Neural progenitor cell (in vitro differentiated cells): ENCODE measurements around the gene CCDC6. TPM values are rescaled to one million over a fixed set of nuclear protein-coding genes. Genes with fewer than 3 reads are reported as not detected.

Experiments used
- DNase-seq: peaks from one replicate; pipeline ENCODE4 v3.0.0-alpha.2; 2016; ENCODE audit warnings: low spot score
- H2AFZ ChIP-seq: fragments of 200-600 bp; sonication (generic); replicated peaks from 2 replicates; pipeline ENCODE4 v1.6.1; 2016; ENCODE audit warnings: antibody characterized with exemption
- H3F3A ChIP-seq: fragments of 200-600 bp; sonication (generic); 2 replicates; pipeline ENCODE4 v1.6.1; 2016; ENCODE audit warnings: antibody characterized with exemption, low read depth
- H3K27ac ChIP-seq: fragments of 200-600 bp; sonication (generic); 2 replicates; pipeline ENCODE4 v1.5.1; 2016; ENCODE audit warnings: mild to moderate bottlenecking
- H3K27me3 ChIP-seq: fragments of 200-600 bp; sonication (generic); 2 replicates; pipeline ENCODE4 v1.6.1; 2016; ENCODE audit warnings: mild to moderate bottlenecking, moderate library complexity
- H3K36me3 ChIP-seq: fragments of 200-600 bp; sonication (generic); 2 replicates; pipeline ENCODE4 v1.5.1; 2016
- H3K4me1 ChIP-seq: fragments of 200-600 bp; sonication (generic); 2 replicates; pipeline ENCODE4 v1.6.1; 2016; ENCODE audit warnings: mixed run types
- H3K4me2 ChIP-seq: fragments of 200-600 bp; sonication (generic); 2 replicates; pipeline ENCODE4 v1.6.1; 2016
- H3K4me3 ChIP-seq: fragments of 200-600 bp; sonication (generic); 2 replicates; pipeline ENCODE4 v1.5.1; 2016
- H3K79me2 ChIP-seq: fragments of 200-600 bp; sonication (generic); 2 replicates; pipeline ENCODE4 v1.6.1; 2016; ENCODE audit warnings: low read depth
- H3K9ac ChIP-seq: fragments of 200-600 bp; sonication (generic); 2 replicates; pipeline ENCODE4 v1.6.1; 2016
- H3K9me3 ChIP-seq: fragments of 200-600 bp; sonication (generic); 2 replicates; pipeline ENCODE4 v1.5.1; 2016; ENCODE audit warnings: low read depth
- H4K20me1 ChIP-seq: fragments of 200-600 bp; sonication (generic); 2 replicates; pipeline ENCODE4 v1.6.1; 2016; ENCODE audit warnings: low read depth
- H3K27ac Mint-ChIP-seq: 3 replicates; pipeline ENCODE4 v1.8.0; 2021; ENCODE audit warnings: mixed read lengths
- H3K27me3 Mint-ChIP-seq: 2 replicates; pipeline ENCODE4 v1.8.0; 2022; ENCODE audit warnings: low read depth, mild to moderate bottlenecking, inconsistent platforms, moderate library complexity, mixed read lengths; ENCODE audit not compliant: insufficient read depth
- H3K36me3 Mint-ChIP-seq: 3 replicates; pipeline ENCODE4 v1.8.0; 2021; ENCODE audit warnings: mixed read lengths
- H3K4me1 Mint-ChIP-seq: 3 replicates; pipeline ENCODE4 v1.8.0; 2021; ENCODE audit warnings: mixed read lengths
- H3K4me3 Mint-ChIP-seq: 3 replicates; pipeline ENCODE4 v1.8.0; 2021; ENCODE audit warnings: mild to moderate bottlenecking, moderate library complexity, mixed read lengths
- H3K9me3 Mint-ChIP-seq: 3 replicates; pipeline ENCODE4 v1.8.0; 2020; ENCODE audit warnings: mixed read lengths
- CTCF ChIP-seq: fragments of 200-600 bp; sonication (generic); IDR thresholded peaks from 2 replicates; pipeline ENCODE4 v1.5.1; 2017; ENCODE audit warnings: antibody characterized with exemption, mild to moderate bottlenecking
- EZH2 ChIP-seq: fragments of 200-600 bp; sonication (generic); IDR thresholded peaks from 2 replicates; pipeline ENCODE4 v1.6.1; 2017; ENCODE audit warnings: antibody characterized with exemption, mild to moderate bottlenecking, moderate library complexity
- EZH2phosphoT487 ChIP-seq: fragments of 200-600 bp; sonication (generic); IDR thresholded peaks from 2 replicates; pipeline ENCODE4 v1.6.1; 2017; ENCODE audit warnings: antibody characterized with exemption
- total RNA-seq: library from RNA; depleted of rRNA; stranded (reverse); fragments of >200 nt; gene quantifications from 2 replicates; pipeline ENCODE4 v1.2.3, GENCODE V29; 2015; ENCODE audit warnings: low replicate concordance

Gene CCDC6
- total RNA-seq, 1 donor from 2014 or later: 29.4 TPM

DNA sequence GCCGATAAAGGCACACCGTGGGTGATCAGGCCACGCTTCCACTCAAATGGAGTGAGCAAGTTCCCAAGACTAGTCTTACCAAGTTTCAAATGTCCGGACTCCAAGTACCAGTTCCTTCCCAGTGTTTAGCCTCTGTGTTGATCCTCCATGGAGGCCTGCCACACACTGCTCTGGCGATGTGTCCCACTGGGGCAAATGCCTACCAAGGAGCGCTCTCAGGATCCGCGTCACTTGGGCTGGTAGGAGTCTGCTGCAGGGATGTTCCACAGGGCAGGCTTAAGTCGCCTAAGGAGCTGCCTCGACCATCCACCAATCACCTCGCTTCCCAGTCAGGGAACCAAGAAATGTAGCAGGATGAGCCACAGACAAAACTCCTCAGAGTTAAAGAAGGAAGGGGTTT, 135.7 kb downstream of the CCDC6 start:
- Histone ChIP-seq H2AFZ (no peak overlapping the region), H3F3A (no peaks in the 10 kb centered on the region), H3K4me1 (no peaks in the 10 kb centered on the region), H3K4me2 (no peak overlapping the region), H4K20me1 (no peaks in the 10 kb centered on the region), H3K79me2 (no peaks in the 10 kb centered on the region), H3K9me3 (peaks cover 2% of the 10 kb centered on the region), H3K27ac (no peak overlapping the region), H3K36me3 (no peaks in the 10 kb centered on the region), H3K27me3 (no peaks in the 10 kb centered on the region), H3K4me3 (no peak overlapping the region), H3K9ac (no peak overlapping the region)
- no peaks in the 10 kb centered on the region for H3K36me3 Mint-ChIP-seq
- H3K27me3 Mint-ChIP-seq: peaks cover 2% of the 10 kb centered on the region
- no peak overlapping the region for H3K4me3 Mint-ChIP-seq
- TF ChIP-seq CTCF (no peak), EZH2phosphoT487 (no peak), EZH2 (no peak)
- H3K9me3 Mint-ChIP-seq: peaks cover 22% of the 10 kb centered on the region
- no peak for DNase-seq
- no peak overlapping the region for H3K27ac Mint-ChIP-seq
- no peaks in the 10 kb centered on the region for H3K4me1 Mint-ChIP-seq

DNA sequence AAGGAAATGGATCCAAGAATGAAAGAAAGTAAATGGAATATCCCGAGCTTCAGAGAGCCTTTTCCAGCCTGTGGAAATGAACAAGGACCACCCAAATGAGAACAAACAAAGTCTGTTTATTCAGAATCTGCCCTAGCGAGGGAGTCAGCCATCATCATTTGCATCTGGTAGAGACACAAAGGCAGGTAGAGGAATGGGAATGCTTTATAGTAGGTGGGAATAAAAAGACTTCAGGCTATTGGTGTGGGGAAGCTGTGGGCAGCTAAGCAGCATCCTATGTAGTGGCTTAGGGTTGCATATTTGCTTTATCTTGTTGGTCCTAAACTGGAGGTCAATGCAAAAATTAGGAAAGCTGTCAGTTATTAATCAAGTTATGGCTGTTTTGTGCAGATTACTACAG, 143.9 kb downstream of the CCDC6 start:
- Mint-ChIP-seq H3K4me1 (no peaks in the 10 kb centered on the region), H3K27me3 (peaks cover 2% of the 10 kb centered on the region), H3K27ac (no peak overlapping the region), H3K4me3 (no peak overlapping the region), H3K36me3 (no peaks in the 10 kb centered on the region), H3K9me3 (no peaks in the 10 kb centered on the region)
- Histone ChIP-seq H3F3A (no peaks in the 10 kb centered on the region), H3K27ac (no peak overlapping the region), H3K79me2 (no peaks in the 10 kb centered on the region), H3K36me3 (no peaks in the 10 kb centered on the region), H3K9ac (no peak overlapping the region), H2AFZ (no peak overlapping the region), H3K27me3 (no peaks in the 10 kb centered on the region), H3K4me1 (no peaks in the 10 kb centered on the region), H3K4me3 (no peak overlapping the region), H3K9me3 (no peaks in the 10 kb centered on the region), H3K4me2 (no peak overlapping the region), H4K20me1 (no peaks in the 10 kb centered on the region)
- no peak for TF ChIP-seq EZH2
- no peak for TF ChIP-seq EZH2phosphoT487
- TF ChIP-seq CTCF: no peak
- DNase-seq: no peak

GRCh38 chr10:59757966-59758365, 148.4 kb downstream of the CCDC6 start:
- Histone ChIP-seq H3K9ac (no peak overlapping the region), H2AFZ (no peak overlapping the region), H3K79me2 (no peaks in the 10 kb centered on the region), H3K27me3 (no peaks in the 10 kb centered on the region), H3K9me3 (no peaks in the 10 kb centered on the region), H4K20me1 (no peaks in the 10 kb centered on the region), H3K36me3 (no peaks in the 10 kb centered on the region), H3K4me1 (no peaks in the 10 kb centered on the region), H3K4me3 (no peak overlapping the region), H3F3A (no peaks in the 10 kb centered on the region), H3K4me2 (no peak overlapping the region), H3K27ac (no peak overlapping the region)
- Mint-ChIP-seq H3K27me3 (peaks cover 5% of the 10 kb centered on the region), H3K9me3 (no peaks in the 10 kb centered on the region), H3K27ac (no peak overlapping the region), H3K4me3 (no peak overlapping the region), H3K4me1 (peaks cover 4% of the 10 kb centered on the region), H3K36me3 (no peaks in the 10 kb centered on the region)
- no peak for DNase-seq
- TF ChIP-seq CTCF (no peak), EZH2phosphoT487 (no peak), EZH2 (no peak)
